MM.1S (cell line): ENCODE measurements around the gene KCND3.

ENCODE experiments used
- DNase-seq: peaks from one replicate; pipeline ENCODE4 v3.0.0-alpha.2; 2015
- H2AFZ ChIP-seq: fragments of 300-600 bp; sonication (generic); 2 replicates; pipeline ENCODE4 v1.6.0; 2016; ENCODE audit warnings: antibody characterized with exemption, low read length
- H3F3A ChIP-seq: fragments of 300-600 bp; sonication (generic); 2 replicates; pipeline ENCODE4 v1.6.1; 2016; ENCODE audit warnings: mild to moderate bottlenecking, antibody characterized with exemption, low read length, moderate library complexity, mixed read lengths; ENCODE audit not compliant: insufficient read depth
- H3K27ac ChIP-seq: fragments of 300-600 bp; sonication (generic); 2 replicates; pipeline ENCODE4 v1.5.1; 2016; ENCODE audit warnings: mild to moderate bottlenecking, low read length
- H3K27me3 ChIP-seq: fragments of 300-600 bp; sonication (generic); replicated peaks from 2 replicates; pipeline ENCODE4 v1.6.0; 2016; ENCODE audit warnings: low read length; ENCODE audit not compliant: insufficient read depth
- H3K36me3 ChIP-seq: fragments of 300-600 bp; sonication (generic); replicated peaks from 2 replicates; pipeline ENCODE4 v1.6.1; 2016; ENCODE audit warnings: mild to moderate bottlenecking, low read length, mixed read lengths; ENCODE audit not compliant: insufficient read depth
- H3K4me1 ChIP-seq: fragments of 300-600 bp; sonication (generic); 2 replicates; pipeline ENCODE4 v1.6.1; 2016; ENCODE audit warnings: low read length, mixed read lengths
- H3K4me2 ChIP-seq: fragments of 300-600 bp; sonication (generic); 2 replicates; pipeline ENCODE4 v1.6.0; 2016; ENCODE audit warnings: low read depth, low read length
- H3K4me3 ChIP-seq: fragments of 300-600 bp; sonication (generic); 2 replicates; pipeline ENCODE4 v1.5.1; 2016; ENCODE audit warnings: low read length, mixed read lengths
- H3K79me2 ChIP-seq: fragments of 300-600 bp; sonication (generic); 2 replicates; pipeline ENCODE4 v1.6.1; 2016; ENCODE audit warnings: mixed run types, low read length, mixed read lengths
- H3K9ac ChIP-seq: fragments of 300-600 bp; sonication (generic); 2 replicates; pipeline ENCODE4 v1.6.1; 2016; ENCODE audit warnings: low read length, mixed read lengths
- H3K9me2 ChIP-seq: fragments of 300-600 bp; sonication (generic); replicated peaks from 2 replicates; pipeline ENCODE4 v1.6.1; 2016; ENCODE audit warnings: mild to moderate bottlenecking, low read length, mixed read lengths; ENCODE audit not compliant: insufficient read depth
- H3K9me3 ChIP-seq: fragments of 300-600 bp; sonication (generic); replicated peaks from 2 replicates; pipeline ENCODE4 v1.6.1; 2016; ENCODE audit warnings: mild to moderate bottlenecking, low read length, mixed read lengths; ENCODE audit not compliant: insufficient read depth
- H4K20me1 ChIP-seq: fragments of 300-600 bp; sonication (generic); 2 replicates; pipeline ENCODE4 v1.6.1; 2016; ENCODE audit warnings: mild to moderate bottlenecking, low read length, moderate library complexity, mixed read lengths; ENCODE audit not compliant: insufficient read depth
- EZH2 ChIP-seq: fragments of 300-600 bp; sonication (generic); optimal IDR thresholded peaks from 2 replicates; pipeline ENCODE3; 2017; ENCODE audit warnings: low read depth, mild to moderate bottlenecking, antibody characterized with exemption, low read length, mixed read lengths
- EZH2phosphoT487 ChIP-seq: fragments of 300-600 bp; sonication (generic); IDR thresholded peaks from 2 replicates; pipeline ENCODE4 v1.6.1; 2018; ENCODE audit warnings: antibody characterized with exemption, low read length
- TF ChIP-seq, protein P1 (sequence below): fragments of 300-600 bp; sonication (generic); IDR thresholded peaks from 2 replicates; pipeline ENCODE4 v1.5.1; 2016; ENCODE audit warnings: antibody characterized with exemption, low read length, mixed read lengths

The KCND3 gene

DNA sequence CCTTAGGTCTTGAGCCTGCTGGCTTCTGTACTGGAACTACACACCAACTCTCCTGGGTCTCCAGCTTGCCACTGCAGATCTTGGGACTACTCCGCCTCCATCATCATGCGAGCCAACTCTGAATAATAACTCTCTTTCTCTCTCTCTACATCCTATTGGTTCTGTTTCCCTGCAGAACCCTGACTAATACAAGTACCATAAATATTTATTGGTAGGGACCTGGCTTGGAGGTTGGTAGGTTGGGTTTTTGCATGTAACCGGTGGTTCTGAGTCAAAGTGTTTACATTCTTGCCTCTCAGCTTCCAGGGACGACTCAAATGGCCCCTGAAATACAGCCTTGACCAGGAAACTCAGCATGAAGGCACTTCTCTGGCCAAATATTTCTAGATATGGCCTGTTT lies 110.4 kb downstream of the KCND3 start:
- Histone ChIP-seq H3K9ac (no peak overlapping the region), H3K9me3 (no peaks in the 10 kb centered on the region), H3K4me1 (no peaks in the 10 kb centered on the region), H2AFZ (no peak overlapping the region), H3F3A (no peaks in the 10 kb centered on the region), H3K27me3 (no peaks in the 10 kb centered on the region), H4K20me1 (no peaks in the 10 kb centered on the region), H3K4me3 (no peak overlapping the region), H3K79me2 (no peaks in the 10 kb centered on the region), H3K27ac (no peak overlapping the region), H3K9me2 (no peaks in the 10 kb centered on the region), H3K36me3 (no peaks in the 10 kb centered on the region), H3K4me2 (no peak overlapping the region)
- no peak for TF ChIP-seq EZH2phosphoT487
- TF ChIP-seq EZH2 = no peak
- TF ChIP-seq, protein P1, sequence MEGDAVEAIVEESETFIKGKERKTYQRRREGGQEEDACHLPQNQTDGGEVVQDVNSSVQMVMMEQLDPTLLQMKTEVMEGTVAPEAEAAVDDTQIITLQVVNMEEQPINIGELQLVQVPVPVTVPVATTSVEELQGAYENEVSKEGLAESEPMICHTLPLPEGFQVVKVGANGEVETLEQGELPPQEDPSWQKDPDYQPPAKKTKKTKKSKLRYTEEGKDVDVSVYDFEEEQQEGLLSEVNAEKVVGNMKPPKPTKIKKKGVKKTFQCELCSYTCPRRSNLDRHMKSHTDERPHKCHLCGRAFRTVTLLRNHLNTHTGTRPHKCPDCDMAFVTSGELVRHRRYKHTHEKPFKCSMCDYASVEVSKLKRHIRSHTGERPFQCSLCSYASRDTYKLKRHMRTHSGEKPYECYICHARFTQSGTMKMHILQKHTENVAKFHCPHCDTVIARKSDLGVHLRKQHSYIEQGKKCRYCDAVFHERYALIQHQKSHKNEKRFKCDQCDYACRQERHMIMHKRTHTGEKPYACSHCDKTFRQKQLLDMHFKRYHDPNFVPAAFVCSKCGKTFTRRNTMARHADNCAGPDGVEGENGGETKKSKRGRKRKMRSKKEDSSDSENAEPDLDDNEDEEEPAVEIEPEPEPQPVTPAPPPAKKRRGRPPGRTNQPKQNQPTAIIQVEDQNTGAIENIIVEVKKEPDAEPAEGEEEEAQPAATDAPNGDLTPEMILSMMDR = no peak
- no peak for DNase-seq

DNA sequence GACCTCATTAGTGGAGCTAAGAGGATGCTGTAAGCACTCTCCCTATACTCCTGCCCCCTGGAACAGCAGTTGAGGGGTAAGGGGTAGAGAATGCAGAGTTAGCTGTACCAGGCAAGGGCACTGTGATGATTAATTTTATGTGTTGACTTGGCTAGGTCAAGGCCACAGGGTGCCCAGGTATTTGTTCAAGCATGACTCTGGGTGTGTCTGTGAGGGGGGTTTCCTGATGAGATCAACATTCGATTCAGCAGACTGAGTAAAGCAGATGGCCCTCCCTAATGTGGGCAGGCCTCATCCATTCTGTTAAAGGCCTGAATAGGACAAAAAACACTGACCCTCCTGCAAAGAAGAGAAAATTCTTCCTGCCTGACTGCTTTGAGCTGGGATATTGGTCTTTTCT lies 110.8 kb downstream of the KCND3 start:
- no peaks in the 10 kb centered on the region for H3K79me2 ChIP-seq
- no peaks in the 10 kb centered on the region for H3K4me1 ChIP-seq
- no peaks in the 10 kb centered on the region for H3K9me2 ChIP-seq
- no peak overlapping the region for H3K4me3 ChIP-seq
- TF ChIP-seq, protein P1 = no peak
- no peak for TF ChIP-seq EZH2phosphoT487
- no peak for TF ChIP-seq EZH2
- DNase-seq = no peak
- no peak overlapping the region for H3K27ac ChIP-seq
- no peaks in the 10 kb centered on the region for H3K9me3 ChIP-seq
- no peaks in the 10 kb centered on the region for H3F3A ChIP-seq
- no peaks in the 10 kb centered on the region for H3K27me3 ChIP-seq
- H2AFZ ChIP-seq = no peak overlapping the region
- H3K4me2 ChIP-seq = no peak overlapping the region
- H3K9ac ChIP-seq = no peak overlapping the region
- no peaks in the 10 kb centered on the region for H4K20me1 ChIP-seq
- no peaks in the 10 kb centered on the region for H3K36me3 ChIP-seq

DNA sequence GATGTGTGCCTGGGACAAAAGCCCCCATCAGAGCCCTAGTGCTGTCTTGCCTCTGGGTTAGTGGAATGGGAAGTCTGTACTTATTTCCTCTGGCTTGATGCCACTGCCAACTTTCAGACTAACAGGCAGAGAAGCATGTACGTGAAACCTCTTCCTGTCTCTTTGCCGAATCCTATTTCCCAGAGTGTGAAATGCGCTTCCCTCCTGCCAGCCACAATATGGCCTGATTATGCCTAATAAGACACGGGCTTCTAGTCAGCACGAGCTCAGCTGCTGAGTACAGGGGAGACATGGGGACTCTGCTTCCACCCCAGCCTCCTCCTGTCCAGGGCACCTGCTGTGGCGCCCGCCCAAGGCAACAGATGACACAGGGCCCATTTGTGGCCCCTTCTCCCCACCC lies 111.4 kb downstream of the KCND3 start:
- H3K27me3 ChIP-seq = no peaks in the 10 kb centered on the region
- H3K4me3 ChIP-seq = no peak overlapping the region
- no peaks in the 10 kb centered on the region for H3K9me3 ChIP-seq
- no peak overlapping the region for H3K9ac ChIP-seq
- no peak overlapping the region for H3K4me2 ChIP-seq
- H3K27ac ChIP-seq = no peak overlapping the region
- TF ChIP-seq EZH2 (no peak), EZH2phosphoT487 (no peak)
- TF ChIP-seq, protein P1 = no peak
- H3K9me2 ChIP-seq = no peaks in the 10 kb centered on the region
- H3K4me1 ChIP-seq = no peaks in the 10 kb centered on the region
- no peaks in the 10 kb centered on the region for H3K79me2 ChIP-seq
- H3F3A ChIP-seq = no peaks in the 10 kb centered on the region
- no peaks in the 10 kb centered on the region for H4K20me1 ChIP-seq
- H2AFZ ChIP-seq = no peak overlapping the region
- no peak for DNase-seq
- H3K36me3 ChIP-seq = no peaks in the 10 kb centered on the region
